Embryonic facial prominence (tissue), 1 donor: Measurements from ENCODE around the gene ATIC.

Experiments
- DNase-seq: peaks from one replicate; pipeline ENCODE4 v3.0.0-alpha.2; 2016; ENCODE audit errors: extremely low spot score

ATIC gene

GRCh38 chr2:215376103-215376780 is 64.4 kb downstream of the ATIC start:
- no peak for DNase-seq

GRCh38 chr2:215377283-215377682 is 65.4 kb downstream of the ATIC start:
- no peak for DNase-seq

- no peak for DNase-seq
These were observed 66.2 kb downstream of the ATIC start for GRCh38 chr2:215378045-215378444.

GRCh38 chr2:215379039-215379438 is 67.2 kb downstream of the ATIC start:
- DNase-seq: no peak

GRCh38 chr2:215379948-215380347 is 68.1 kb downstream of the ATIC start:
- DNase-seq: no peak

- DNase-seq: no peak
These were observed 68.8 kb downstream of the ATIC start for GRCh38 chr2:215380699-215381098.

GRCh38 chr2:215382011-215382410 is 70.2 kb downstream of the ATIC start:
- no peak for DNase-seq

GRCh38 chr2:215382480-215382879 is 70.6 kb downstream of the ATIC start:
- DNase-seq: no peak

- no peak for DNase-seq
These were observed 71.9 kb downstream of the ATIC start for GRCh38 chr2:215383652-215384279.

- DNase-seq: no peak
These were observed 72.9 kb downstream of the ATIC start for GRCh38 chr2:215384710-215385109.

GRCh38 chr2:215386566-215386965 is 74.7 kb downstream of the ATIC start:
- no peak for DNase-seq

- no peak for DNase-seq
These were observed 76.3 kb downstream of the ATIC start for GRCh38 chr2:215388002-215388728.

- no peak for DNase-seq
These were observed 78.7 kb downstream of the ATIC start for GRCh38 chr2:215390550-215390913.

GRCh38 chr2:215391531-215391930 is 79.7 kb downstream of the ATIC start:
- no peak for DNase-seq

GRCh38 chr2:215392164-215392563 is 80.3 kb downstream of the ATIC start:
- DNase-seq: no peak

- DNase-seq: no peak
These were observed 80.9 kb downstream of the ATIC start for GRCh38 chr2:215392687-215393270.

GRCh38 chr2:215394102-215394805 is 82.4 kb downstream of the ATIC start:
- no peak for DNase-seq

- no peak for DNase-seq
These were observed 84.0 kb downstream of the ATIC start for GRCh38 chr2:215395687-215396460.

- no peak for DNase-seq
These were observed 84.9 kb downstream of the ATIC start for GRCh38 chr2:215396595-215397313.

- no peak for DNase-seq
These were observed 85.9 kb downstream of the ATIC start for GRCh38 chr2:215397632-215398341.
